HEK293 (cell line): ENCODE results near the gene FRY.

Source experiments
- CTCF ChIA-PET: fragments of 350-600 bp; formaldehyde crosslinking; extraction: SDS; loops from one replicate; lab custom pipeline; 2021; ENCODE audit warnings: antibody characterized with exemption; lab: Yijun Ruan, JAX
- POLR2A ChIA-PET: fragments of 300-600 bp; formaldehyde crosslinking; extraction: SDS; loops from one replicate; lab custom pipeline; 2020; ENCODE audit warnings: antibody characterized with exemption, inconsistent platforms; lab: Yijun Ruan, JAX
- H3K27ac ChIP-seq: fragments of 200-500 bp; sonication (Bioruptor generic); 2 replicates; pipeline ENCODE4 v1.5.1; 2014; ENCODE audit warnings: low read depth, low read length, control low read depth, inconsistent platforms; ENCODE audit errors: extremely low read depth
- H3K36me3 ChIP-seq, 2 experiments: fragments of 200-500 bp in 1 of 2; sonication (Bioruptor generic) in 1 of 2; 1 replicate in 1 of 2; 2 replicates in 1 of 2; pipeline ENCODE4 v1.5.1; 2014 to 2017; ENCODE audit warnings: inconsistent platforms in 2 of 2, low read length in 2 of 2; ENCODE audit not compliant: control insufficient read depth in 2 of 2, insufficient read depth in 1 of 2
- H3K4me1 ChIP-seq: fragments of 200-500 bp; sonication (Bioruptor generic); 2 replicates; pipeline ENCODE4 v1.5.1; 2014; ENCODE audit warnings: mild to moderate bottlenecking, low read length, inconsistent platforms; ENCODE audit not compliant: control insufficient read depth, insufficient read depth
- H3K4me3 ChIP-seq: 2 replicates; pipeline ENCODE4 v1.5.1; 2011; ENCODE audit warnings: low read depth, mild to moderate bottlenecking, control low read depth, low read length, moderate library complexity
- H3K9me3 ChIP-seq: fragments of 200-500 bp; sonication (Bioruptor generic); 2 replicates; pipeline ENCODE4 v1.5.1; 2014; ENCODE audit warnings: low read depth, low read length, inconsistent platforms; ENCODE audit not compliant: control insufficient read depth, insufficient read depth
- BCL6B ChIP-seq: fragments of 450-650 bp; formaldehyde crosslinking; IDR thresholded peaks from 2 replicates; pipeline ENCODE4 v1.5.1; 2017; ENCODE audit warnings: missing biosample characterization, missing genetic modification characterization
- GLIS2 ChIP-seq: fragments of 450-650 bp; formaldehyde crosslinking; IDR thresholded peaks from 2 replicates; pipeline ENCODE4 v1.5.1; 2016; ENCODE audit warnings: missing biosample characterization, missing genetic modification characterization
- KLF1 ChIP-seq: fragments of 450-650 bp; formaldehyde crosslinking; IDR thresholded peaks from 2 replicates; pipeline ENCODE4 v1.5.1; 2016; ENCODE audit warnings: missing biosample characterization, missing genetic modification characterization
- KLF16 ChIP-seq: fragments of 450-650 bp; formaldehyde crosslinking; IDR thresholded peaks from 2 replicates; pipeline ENCODE4 v1.5.1; 2017; ENCODE audit warnings: missing biosample characterization, missing genetic modification characterization
- KLF17 ChIP-seq: fragments of 450-650 bp; formaldehyde crosslinking; IDR thresholded peaks from 2 replicates; pipeline ENCODE4 v1.5.1; 2016; ENCODE audit warnings: missing biosample characterization, missing genetic modification characterization
- OSR2 ChIP-seq: fragments of 450-650 bp; formaldehyde crosslinking; IDR thresholded peaks from 2 replicates; pipeline ENCODE4 v1.5.1; 2016; ENCODE audit warnings: missing biosample characterization, missing genetic modification characterization
- PRDM10 ChIP-seq: fragments of 450-650 bp; formaldehyde crosslinking; IDR thresholded peaks from 2 replicates; pipeline ENCODE4 v1.5.1; 2016; ENCODE audit warnings: missing biosample characterization, missing genetic modification characterization
- SP3 ChIP-seq: fragments of 450-650 bp; formaldehyde crosslinking; IDR thresholded peaks from 2 replicates; pipeline ENCODE4 v1.5.1; 2016; ENCODE audit warnings: missing biosample characterization, missing genetic modification characterization
- ZBTB21 ChIP-seq: fragments of 450-650 bp; formaldehyde crosslinking; IDR thresholded peaks from 2 replicates; pipeline ENCODE4 v1.5.1; 2017; ENCODE audit warnings: missing biosample characterization, missing genetic modification characterization
- ZBTB7A ChIP-seq: fragments of 450-650 bp; formaldehyde crosslinking; IDR thresholded peaks from 2 replicates; pipeline ENCODE4 v1.5.1; 2016; ENCODE audit warnings: low read depth, missing biosample characterization, missing genetic modification characterization
- ZNF121 ChIP-seq: fragments of 450-650 bp; formaldehyde crosslinking; IDR thresholded peaks from 2 replicates; pipeline ENCODE4 v1.5.1; 2016; ENCODE audit warnings: missing biosample characterization, missing genetic modification characterization
- ZNF133 ChIP-seq: fragments of 450-650 bp; formaldehyde crosslinking; IDR thresholded peaks from 2 replicates; pipeline ENCODE4 v1.5.1; 2016; ENCODE audit warnings: missing biosample characterization, missing genetic modification characterization
- ZNF2 ChIP-seq: fragments of 450-650 bp; formaldehyde crosslinking; IDR thresholded peaks from 2 replicates; pipeline ENCODE4 v1.5.1; 2016; ENCODE audit warnings: missing biosample characterization, missing genetic modification characterization
- ZNF335 ChIP-seq: fragments of 450-650 bp; formaldehyde crosslinking; conservative IDR thresholded peaks from 2 replicates; pipeline ENCODE4 v1.5.1; 2016; ENCODE audit warnings: missing biosample characterization, missing genetic modification characterization
- ZNF555 ChIP-seq: fragments of 450-650 bp; formaldehyde crosslinking; conservative IDR thresholded peaks from 2 replicates; pipeline ENCODE4 v1.5.1; 2017; ENCODE audit warnings: missing biosample characterization, mild to moderate bottlenecking, missing genetic modification characterization, inconsistent platforms
- ZNF600 ChIP-seq: fragments of 450-650 bp; formaldehyde crosslinking; IDR thresholded peaks from 2 replicates; pipeline ENCODE4 v1.5.1; 2016; ENCODE audit warnings: missing biosample characterization, missing genetic modification characterization
- ZNF692 ChIP-seq: fragments of 450-650 bp; formaldehyde crosslinking; IDR thresholded peaks from 2 replicates; pipeline ENCODE4 v1.5.1; 2016; ENCODE audit warnings: missing biosample characterization, missing genetic modification characterization
- ZSCAN23 ChIP-seq: fragments of 450-650 bp; formaldehyde crosslinking; IDR thresholded peaks from 2 replicates; pipeline ENCODE4 v1.5.1; 2016; ENCODE audit warnings: missing biosample characterization, missing genetic modification characterization

The FRY gene

GRCh38 chr13:32022311-32022710 lies 9.3 kb upstream of the FRY start:
- ChIA-PET POLR2A (no interaction called here), CTCF (interaction anchor here (1.4 kb wide), 1 partner anchor 15 kb away, joined by 4 read pairs; no protein-coding TSS in a partner anchor)
- TF ChIP-seq GLIS2 (tag by site-specific recombination) (no peak), KLF17 (tag by site-specific recombination) (peak; percentile 29; the same call in 1 of the 2 replicates), KLF1 (tag by site-specific recombination) (peak; percentile 51; the same call in 1 of the 2 replicates)

GRCh38 chr13:32023096-32023495 lies 8.5 kb upstream of the FRY start:
- Histone ChIP-seq H3K4me3 (no peak overlapping the region), H3K27ac (no peak overlapping the region), H3K9me3 (no peaks in the 10 kb centered on the region), H3K4me1 (no peaks in the 10 kb centered on the region), H3K36me3 (no peaks in the 10 kb centered on the region)
- no peak for TF ChIP-seq ZBTB7A (tag by site-specific recombination)
- TF ChIP-seq ZNF555: no peak
- no peak for TF ChIP-seq ZSCAN23 (tag by site-specific recombination)
- TF ChIP-seq ZNF121 (tag by site-specific recombination): no peak
- TF ChIP-seq PRDM10 (tag by site-specific recombination): no peak
- TF ChIP-seq ZNF600 (tag by site-specific recombination): no peak
- no peak for TF ChIP-seq SP3 (tag by site-specific recombination)
- TF ChIP-seq KLF16: no peak
- no peak for TF ChIP-seq BCL6B (tag by site-specific recombination)
- no peak for TF ChIP-seq OSR2 (tag by site-specific recombination)
- no peak for TF ChIP-seq ZNF133 (tag by site-specific recombination)
- TF ChIP-seq ZNF2: no peak
- TF ChIP-seq ZNF335 (tag by site-specific recombination): no peak
- no peak for TF ChIP-seq ZBTB21 (tag by site-specific recombination)
- no peak for TF ChIP-seq ZNF692 (tag by site-specific recombination)
- ChIA-PET CTCF (interaction anchor here (0.6 to 1.4 kb wide), 2 partner anchors 16 to 1019 kb away, joined by 3 to 4 read pairs; no protein-coding TSS in a partner anchor), POLR2A (no interaction called here)

More at GRCh38 chr13:32022311-32022710, 9.3 kb upstream of the FRY start:
- no peak overlapping the region for H3K27ac ChIP-seq
- no peaks in the 10 kb centered on the region for H3K9me3 ChIP-seq
- no peaks in the 10 kb centered on the region for H3K4me1 ChIP-seq
- no peak overlapping the region for H3K4me3 ChIP-seq
- H3K36me3 ChIP-seq: no peaks in the 10 kb centered on the region
